H1 (cell line): ENCODE results near the gene KCNQ1. TPM values are rescaled to one million over a fixed set of nuclear protein-coding genes. Genes with fewer than 3 reads are reported as not detected.

ENCODE experiments used
- CTCF ChIA-PET: fragments of 300-600 bp; sonication (Branson Sonifier 250); formaldehyde crosslinking; loops from one replicate; lab custom pipeline; 2021; ENCODE audit not compliant: partially characterized antibody; lab: Charles Lee
- POLR2A ChIA-PET: fragments of 300-600 bp; sonication (Branson Sonifier 250); formaldehyde crosslinking; loops from one replicate; lab custom pipeline; 2021; ENCODE audit warnings: inconsistent platforms; ENCODE audit not compliant: partially characterized antibody; lab: Charles Lee
- DNase-seq, 2 experiments: peaks; one replicate each; pipeline versions ENCODE4 v3.0.0 to v3.0.0-alpha.2; 2010 to 2022; ENCODE audit warnings: low spot score in 2 of 2, low read depth in 1 of 2, mixed read lengths in 1 of 2
- FAIRE-seq: peaks from 2 replicates; lab custom pipeline; 2011; peaks lifted over from hg19 to GRCh38; lab: Jason Lieb, UNC
- H2AFZ ChIP-seq: 2 replicates; pipeline ENCODE4 v1.8.1; 2012; ENCODE audit warnings: low read length, inconsistent platforms
- H2AK5ac ChIP-seq: 2 replicates; pipeline ENCODE4 v1.6.1; 2013; ENCODE audit warnings: low read depth, low read length
- H2BK120ac ChIP-seq: replicated peaks from 2 replicates; pipeline ENCODE3; 2013; ENCODE audit warnings: low read depth, low read length, inconsistent platforms
- H2BK12ac ChIP-seq: 2 replicates; pipeline ENCODE4 v1.6.1; 2013; ENCODE audit warnings: low read depth, low read length
- H2BK15ac ChIP-seq: 2 replicates; pipeline ENCODE4 v1.6.1; 2013; ENCODE audit warnings: low read length
- H2BK20ac ChIP-seq: 2 replicates; pipeline ENCODE4 v1.6.1; 2013; ENCODE audit warnings: low read length
- H2BK5ac ChIP-seq: 2 replicates; pipeline ENCODE4 v1.6.1; 2013; ENCODE audit warnings: low read depth, low read length
- H3K14ac ChIP-seq: 2 replicates; pipeline ENCODE4 v1.6.1; 2013; ENCODE audit warnings: inconsistent platforms; ENCODE audit not compliant: insufficient read length
- H3K18ac ChIP-seq: 2 replicates; pipeline ENCODE4 v1.6.1; 2013; ENCODE audit warnings: low read length; ENCODE audit errors: extremely low read depth
- H3K23ac ChIP-seq: 2 replicates; pipeline ENCODE4 v1.6.1; 2013; ENCODE audit warnings: inconsistent platforms; ENCODE audit not compliant: insufficient read length
- H3K23me2 ChIP-seq: 2 replicates; pipeline ENCODE4 v1.6.1; 2013; ENCODE audit warnings: low read depth, low read length
- H3K27ac ChIP-seq: 2 replicates; pipeline ENCODE4 v1.6.1; 2011; ENCODE audit warnings: low read depth, low read length, inconsistent platforms
- H3K27me3 ChIP-seq, 4 experiments: replicated peaks in 1 of 4; 1 replicate in 1 of 4; 2 replicates in 3 of 4; pipeline versions ENCODE4 v1.6.1 to v1.8.1; 2011 to 2013; ENCODE audit warnings: low read length in 3 of 4, mild to moderate bottlenecking in 3 of 4, inconsistent platforms in 2 of 4, mixed read lengths in 2 of 4, moderate library complexity in 1 of 4; ENCODE audit not compliant: control insufficient read depth in 3 of 4, insufficient read depth in 3 of 4; ENCODE audit errors: extremely low read depth in 1 of 4
- H3K36me3 ChIP-seq, 4 experiments: 2 replicates each; pipeline versions ENCODE4 v1.6.1 to v1.8.1; 2011 to 2013; ENCODE audit warnings: mild to moderate bottlenecking in 4 of 4, low read length in 3 of 4, moderate library complexity in 2 of 4, control low read depth in 1 of 4, inconsistent platforms in 1 of 4; ENCODE audit not compliant: insufficient read depth in 4 of 4, control insufficient read depth in 2 of 4
- H3K4ac ChIP-seq: replicated peaks from 2 replicates; pipeline ENCODE3; 2013; ENCODE audit warnings: low read length, low read depth, mixed read lengths, inconsistent platforms; ENCODE audit not compliant: insufficient read length
- H3K4me1 ChIP-seq, 4 experiments: replicated peaks in 1 of 4; 1 replicate in 1 of 4; 2 replicates in 3 of 4; pipeline versions ENCODE4 v1.6.1 to v1.8.1; 2011 to 2013; ENCODE audit warnings: low read length in 3 of 4, inconsistent platforms in 2 of 4, mixed read lengths in 1 of 4; ENCODE audit not compliant: insufficient read depth in 4 of 4, control insufficient read depth in 3 of 4
- H3K4me2 ChIP-seq, 2 experiments: 2 replicates each; pipeline versions ENCODE4 v1.6.1 to v1.8.1; 2011 to 2013; ENCODE audit warnings: low read depth in 2 of 2, low read length in 2 of 2, control low read depth in 1 of 2, inconsistent platforms in 1 of 2, mild to moderate bottlenecking in 1 of 2; ENCODE audit not compliant: insufficient read depth in 1 of 2
- H3K4me3 ChIP-seq, 4 experiments: fragments of 200-600, 300-600 bp in 1 of 4; sonication (generic), shearing (Covaris generic), sonication (Bioruptor Twin) in 1 of 4; 2 replicates each; pipeline versions ENCODE4 v1.5.1 to v1.8.1; 2011 to 2016; ENCODE audit warnings: low read length in 4 of 4, low read depth in 3 of 4, control low read depth in 2 of 4, inconsistent platforms in 2 of 4, mild to moderate bottlenecking in 2 of 4, mixed read lengths in 1 of 4, moderate library complexity in 1 of 4; ENCODE audit not compliant: insufficient read depth in 2 of 4; ENCODE audit errors: extremely low read depth in 1 of 4
- H3K56ac ChIP-seq: replicated peaks from 2 replicates; pipeline ENCODE3; 2013; ENCODE audit warnings: low read depth, mild to moderate bottlenecking, mixed read lengths, low read length, inconsistent platforms; ENCODE audit not compliant: insufficient read length
- H3K79me1 ChIP-seq: 2 replicates; pipeline ENCODE4 v1.6.1; 2013; ENCODE audit warnings: low read depth, low read length, control low read depth
- H3K79me2 ChIP-seq, 2 experiments: 2 replicates each; pipeline versions ENCODE4 v1.6.1 to v1.8.1; 2012 to 2013; ENCODE audit warnings: low read length in 2 of 2, mild to moderate bottlenecking in 2 of 2, inconsistent platforms in 1 of 2; ENCODE audit not compliant: insufficient read depth in 2 of 2, control insufficient read depth in 1 of 2
- H3K9ac ChIP-seq, 4 experiments: replicated peaks in 1 of 4; 1 replicate in 1 of 4; 2 replicates in 3 of 4; pipeline versions ENCODE4 v1.6.1 to v1.8.1; 2011 to 2013; ENCODE audit warnings: low read depth in 3 of 4, low read length in 3 of 4, control low read depth in 2 of 4, mild to moderate bottlenecking in 2 of 4, moderate library complexity in 2 of 4, inconsistent platforms in 1 of 4; ENCODE audit errors: extremely low read depth in 1 of 4
- H3K9me3 ChIP-seq, 2 experiments: 2 replicates each; pipeline versions ENCODE4 v1.6.1 to v1.8.1; 2012 to 2013; ENCODE audit warnings: mild to moderate bottlenecking in 2 of 2, moderate library complexity in 2 of 2, control low read depth in 1 of 2, inconsistent platforms in 1 of 2, low read depth in 1 of 2, low read length in 1 of 2, mixed read lengths in 1 of 2; ENCODE audit not compliant: insufficient read depth in 2 of 2
- H4K20me1 ChIP-seq, 2 experiments: replicated peaks in 1 of 2; 2 replicates each; pipeline versions ENCODE3 to v1.8.1; 2011 to 2013; ENCODE audit warnings: inconsistent platforms in 2 of 2, low read length in 2 of 2, mild to moderate bottlenecking in 1 of 2; ENCODE audit not compliant: insufficient read depth in 2 of 2, control insufficient read depth in 1 of 2
- H4K5ac ChIP-seq: 2 replicates; pipeline ENCODE4 v1.6.1; 2013; ENCODE audit warnings: low read length, low read depth, mixed read lengths, inconsistent platforms; ENCODE audit not compliant: insufficient read length
- H4K8ac ChIP-seq: 2 replicates; pipeline ENCODE4 v1.8.0; 2013; ENCODE audit warnings: mild to moderate bottlenecking, moderate library complexity, low read length, inconsistent platforms; ENCODE audit not compliant: insufficient read depth; ENCODE audit errors: extremely low read depth
- H4K91ac ChIP-seq: replicated peaks from 2 replicates; pipeline ENCODE3; 2013; ENCODE audit warnings: low read length, mixed read lengths, inconsistent platforms; ENCODE audit not compliant: insufficient read length
- KDM4A ChIP-seq: IDR thresholded peaks from one replicate; pipeline ENCODE4 v1.7.1; 2012; ENCODE audit warnings: low read depth, mild to moderate bottlenecking, moderate library complexity, low read length, inconsistent platforms; ENCODE audit not compliant: severe bottlenecking
- POLR2AphosphoS5 ChIP-seq: IDR thresholded peaks from 2 replicates; pipeline ENCODE4 v1.6.1; 2011; ENCODE audit warnings: low read depth, low read length
- RNF2 ChIP-seq: fragments of 200-900, 300-1000 bp; sonication (generic); IDR thresholded peaks from 2 replicates; pipeline ENCODE4 v1.7.1; 2016; ENCODE audit warnings: borderline replicate concordance, low read depth, mild to moderate bottlenecking, antibody characterized with exemption, low read length; ENCODE audit not compliant: poor library complexity, severe bottlenecking; ENCODE audit errors: missing control alignments
- SIN3A ChIP-seq, 2 experiments: IDR thresholded peaks in 1 of 2; conservative IDR thresholded peaks in 1 of 2; 2 replicates each; pipeline ENCODE4 v1.6.1; 2011 to 2012; ENCODE audit warnings: low read length in 2 of 2, improper control_type of control experiment in 1 of 2, low read depth in 1 of 2, mild to moderate bottlenecking in 1 of 2
- SP4 ChIP-seq: IDR thresholded peaks from 2 replicates; pipeline ENCODE4 v1.6.1; 2012; ENCODE audit warnings: low read length, inconsistent platforms
- ZNF274 ChIP-seq: IDR thresholded peaks from 2 replicates; pipeline ENCODE4 v1.7.0; 2012; ENCODE audit warnings: low read length, borderline replicate concordance; ENCODE audit errors: extremely low read depth
- WGBS, 2 experiments: shearing (Covaris generic) in 1 of 2; methylation state at CpG; one replicate each; pipeline versions ENCODE4 v1.1.6 to v1.1.7; 2013 to 2015; ENCODE audit warnings: low lambda C conversion rate in 2 of 2, mixed read lengths in 2 of 2, inconsistent platforms in 1 of 2, low coverage in 1 of 2, missing lambda C conversion rate in 1 of 2; ENCODE audit not compliant: insufficient replicate concordance in 2 of 2, insufficient coverage in 1 of 2, insufficient read length in 1 of 2; ENCODE audit errors: extremely low coverage in 1 of 2, missing lambda C conversion rate in 1 of 2; 5-methylcytosine and 5-hydroxymethylcytosine counted together
- polyA plus RNA-seq, 7 experiments: library from polyadenylated mRNA; depleted of rRNA in 3 of 7; stranded (reverse) in 5 of 7; unstranded in 2 of 7; fragments of >200 nt in 5 of 7; fragments of 200-250 nt in 2 of 7; gene quantifications; 1 replicate in 5 of 7; 2 replicates in 1 of 7; 4 replicates in 1 of 7; pipeline versions ENCODE4 v1.2.1 to v1.2.3, GENCODE V29; 2011 to 2013; ENCODE audit warnings: missing spikeins in 2 of 7, mixed read lengths in 2 of 7
- total RNA-seq: library from RNA; stranded (reverse); fragmentation: NEBNext Ultra II Directional; extraction: Animal tissue kit (Norgen Biotek cat#: 25700); gene quantifications from 2 replicates; pipeline ENCODE4 v1.2.1, GENCODE V29; 2021
- TF ChIP-seq, protein P1 (sequence below): IDR thresholded peaks from 2 replicates; pipeline ENCODE4 v1.6.1; 2011; ENCODE audit warnings: low read depth, mild to moderate bottlenecking, low read length; ENCODE audit not compliant: insufficient read depth

Gene KCNQ1
- total and polyA plus RNA-seq, 2 of the 8 experiments (the other 6 are each of a cell fraction or from before 2014, with no cell fraction given), result 1.9 to 2.0 TPM

DNA sequence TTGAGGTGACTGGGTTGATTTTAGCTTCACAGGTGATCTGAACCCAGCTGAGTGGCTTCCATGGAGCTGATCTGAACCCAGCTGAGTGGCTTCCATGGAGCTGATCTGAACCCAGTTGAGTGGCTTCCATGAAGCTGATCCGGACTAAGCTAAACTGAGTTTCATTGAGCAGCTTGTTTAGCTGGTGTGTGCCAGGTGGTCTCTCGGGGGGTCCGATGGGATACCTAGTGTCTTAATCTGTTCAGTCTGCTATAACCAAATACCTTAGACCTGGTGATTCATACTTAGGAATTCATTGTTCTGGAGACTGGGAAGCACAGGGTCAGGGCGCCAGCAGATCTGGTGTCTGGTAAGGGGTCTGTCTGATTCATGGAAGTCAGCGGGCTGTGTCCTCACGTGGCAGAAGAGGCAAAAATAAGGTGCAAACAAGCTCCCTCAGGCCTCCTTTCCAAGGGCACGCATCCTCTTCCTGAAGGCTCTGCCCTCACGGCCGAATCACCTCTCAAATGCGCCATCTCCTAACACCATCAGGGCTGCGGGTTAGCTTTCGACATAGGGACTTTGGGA is 307.5 kb downstream of the KCNQ1 start:
- Histone ChIP-seq H3K27ac (no peak overlapping the region), H3K9me3 (peaks cover 0 to 2% of the 10 kb centered on the region in 2 experiments; a peak in 2 of 4 replicates), H4K5ac (no peak overlapping the region), H3K4ac (no peak overlapping the region), H3K23ac (no peak overlapping the region), H2AK5ac (no peak overlapping the region), H4K91ac (no peak overlapping the region), H3K79me2 (no peaks in the 10 kb centered on the region), H3K4me3 (no peak overlapping the region), H4K8ac (no peak overlapping the region), H2BK20ac (no peak overlapping the region), H3K23me2 (no peaks in the 10 kb centered on the region), H3K9ac (no peak overlapping the region), H3K14ac (no peak overlapping the region), H4K20me1 (no peaks in the 10 kb centered on the region), H3K27me3 (peaks cover 0 to 43% (median 29%) of the 10 kb centered on the region in 4 experiments; a peak in 6 of 7 replicates), H3K18ac (no peak overlapping the region), H2BK12ac (no peak overlapping the region), H2BK5ac (no peak overlapping the region), H2AFZ (no peak overlapping the region), H3K4me2 (no peak overlapping the region), H3K4me1 (no peaks in the 10 kb centered on the region), H2BK15ac (no peak overlapping the region), H2BK120ac (no peak overlapping the region), H3K79me1 (no peaks in the 10 kb centered on the region), H3K36me3 (no peaks in the 10 kb centered on the region), H3K56ac (no peak overlapping the region)
- FAIRE-seq (no peak), DNase-seq (no peak)
- ChIA-PET POLR2A (no interaction called here), CTCF (interaction anchor here (0.6 to 1.4 kb wide), 7 partner anchors 9 to 347 kb away, joined by 3 to 5 read pairs (median 3); no protein-coding TSS in a partner anchor)
- 92% methylated on average over 12 of the region's 12 CpGs; no CpG with 5 or more reads in 1 of the 2 experiments for WGBS, 2 experiments
- TF ChIP-seq KDM4A, result no peak
- TF ChIP-seq RNF2, result no peak
- TF ChIP-seq SIN3A (conservative IDR thresholded peaks at IDR 0.05 in 1 of 2, IDR thresholded peaks at IDR 0.05 in 1 of 2; ENCODE audit: low read depth in 1 of 2, low read length in 2 of 2), result no peak
- TF ChIP-seq POLR2AphosphoS5, result no peak
- no peak for TF ChIP-seq SP4
- no peak for TF ChIP-seq ZNF274
- TF ChIP-seq, protein P1, sequence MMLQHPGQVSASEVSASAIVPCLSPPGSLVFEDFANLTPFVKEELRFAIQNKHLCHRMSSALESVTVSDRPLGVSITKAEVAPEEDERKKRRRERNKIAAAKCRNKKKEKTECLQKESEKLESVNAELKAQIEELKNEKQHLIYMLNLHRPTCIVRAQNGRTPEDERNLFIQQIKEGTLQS, result no peak
